Astrocyte (in vitro differentiated cells and primary cell): Measurements from ENCODE around the gene CELA3B. TPM values are rescaled to one million over a fixed set of nuclear protein-coding genes. Genes with fewer than 3 reads are reported as not detected.

Experiments
- DNase-seq: peaks from one replicate; pipeline ENCODE4 v3.0.0-alpha.2; 2010; ENCODE audit warnings: low read depth
- FAIRE-seq: peaks from 2 replicates; lab custom pipeline; 2011; peaks lifted over from hg19 to GRCh38; lab: Jason Lieb, UNC
- H2AFZ ChIP-seq: 2 replicates; pipeline ENCODE4 v1.6.0; 2012; ENCODE audit warnings: low read depth, low read length, inconsistent platforms
- H3K27ac ChIP-seq: 2 replicates; pipeline ENCODE4 v1.5.1; 2011; ENCODE audit warnings: low read depth, low read length, inconsistent platforms
- H3K27me3 ChIP-seq: 2 replicates; pipeline ENCODE4 v1.6.0; 2011; ENCODE audit warnings: low read length, inconsistent platforms; ENCODE audit not compliant: insufficient read depth
- H3K36me3 ChIP-seq: 2 replicates; pipeline ENCODE4 v1.5.1; 2011; ENCODE audit warnings: low read length, inconsistent platforms; ENCODE audit not compliant: insufficient read depth
- H3K4me1 ChIP-seq: 2 replicates; pipeline ENCODE4 v1.5.1; 2011; ENCODE audit warnings: low read length, inconsistent platforms; ENCODE audit not compliant: insufficient read depth
- H3K4me2 ChIP-seq: 2 replicates; pipeline ENCODE4 v1.6.0; 2012; ENCODE audit warnings: low read length, inconsistent platforms
- H3K4me3 ChIP-seq: 2 replicates; pipeline ENCODE4 v1.5.1; 2011; ENCODE audit warnings: low read depth, mild to moderate bottlenecking, low read length, inconsistent platforms; ENCODE audit not compliant: insufficient read depth
- H3K79me2 ChIP-seq: 2 replicates; pipeline ENCODE4 v1.6.0; 2012; ENCODE audit warnings: mild to moderate bottlenecking, low read length, inconsistent platforms; ENCODE audit not compliant: insufficient read depth
- H3K9ac ChIP-seq: 2 replicates; pipeline ENCODE4 v1.6.0; 2012; ENCODE audit warnings: mild to moderate bottlenecking, low read length, inconsistent platforms
- H3K9me3 ChIP-seq: 2 replicates; pipeline ENCODE4 v1.5.1; 2012; ENCODE audit warnings: low read depth, mild to moderate bottlenecking, low read length, inconsistent platforms; ENCODE audit not compliant: insufficient read depth
- H4K20me1 ChIP-seq: 2 replicates; pipeline ENCODE4 v1.6.0; 2012; ENCODE audit warnings: low read length, inconsistent platforms; ENCODE audit not compliant: insufficient read depth
- H3K27ac Mint-ChIP-seq: one replicate; pipeline ENCODE4 v1.8.0; 2021; ENCODE audit warnings: mild to moderate bottlenecking, mixed read lengths; ENCODE audit not compliant: unreplicated experiment
- H3K27me3 Mint-ChIP-seq: one replicate; pipeline ENCODE4 v1.8.0; 2021; ENCODE audit warnings: low read depth, mixed read lengths; ENCODE audit not compliant: unreplicated experiment
- H3K36me3 Mint-ChIP-seq: one replicate; pipeline ENCODE4 v1.8.0; 2021; ENCODE audit warnings: low read depth, mixed read lengths; ENCODE audit not compliant: unreplicated experiment
- H3K4me1 Mint-ChIP-seq: one replicate; pipeline ENCODE4 v1.8.0; 2021; ENCODE audit warnings: low read depth, mixed read lengths; ENCODE audit not compliant: unreplicated experiment
- H3K4me3 Mint-ChIP-seq: one replicate; pipeline ENCODE4 v1.8.0; 2021; ENCODE audit warnings: mild to moderate bottlenecking, moderate library complexity, mixed read lengths; ENCODE audit not compliant: unreplicated experiment
- H3K9me3 Mint-ChIP-seq: one replicate; pipeline ENCODE4 v1.8.0; 2021; ENCODE audit warnings: mild to moderate bottlenecking, mixed read lengths; ENCODE audit not compliant: unreplicated experiment
- CTCF ChIP-seq: IDR thresholded peaks from 2 replicates; pipeline ENCODE4 v1.5.1; 2011; ENCODE audit warnings: low read depth, mild to moderate bottlenecking, inconsistent platforms, low read length, moderate library complexity; ENCODE audit not compliant: insufficient read depth
- EZH2 ChIP-seq: IDR thresholded peaks from 2 replicates; pipeline ENCODE4 v1.6.1; 2012; ENCODE audit warnings: mild to moderate bottlenecking, low read length, inconsistent platforms; ENCODE audit not compliant: insufficient read depth
- total RNA-seq: library from RNA; stranded (reverse); gene quantifications from 2 replicates; pipeline ENCODE4 v1.2.1, GENCODE V29; 2021

Gene CELA3B
- total RNA-seq, 1 donor from 2014 or later: not detected

GRCh38 chr1:21961337-21961736 is 15.5 kb upstream of the CELA3B start:
- H2AFZ ChIP-seq: no peak overlapping the region
- no peaks in the 10 kb centered on the region for H3K27me3 ChIP-seq
- H3K4me1 Mint-ChIP-seq: peaks cover 15% of the 10 kb centered on the region
- no peak overlapping the region for H3K27ac Mint-ChIP-seq
- DNase-seq (no peak), FAIRE-seq (no peak)
- no peaks in the 10 kb centered on the region for H3K36me3 Mint-ChIP-seq
- no peak overlapping the region for H3K4me3 Mint-ChIP-seq
- no peaks in the 10 kb centered on the region for H3K36me3 ChIP-seq
- no peaks in the 10 kb centered on the region for H3K9me3 Mint-ChIP-seq
- H3K27me3 Mint-ChIP-seq: peaks cover 3% of the 10 kb centered on the region
- H3K9me3 ChIP-seq: no peaks in the 10 kb centered on the region
- H3K4me3 ChIP-seq: no peak overlapping the region
- TF ChIP-seq EZH2: no peak
- no peak for TF ChIP-seq CTCF
- no peak overlapping the region for H3K9ac ChIP-seq
- no peak overlapping the region for H3K4me2 ChIP-seq
- H3K27ac ChIP-seq: no peak overlapping the region
- peaks cover 8% of the 10 kb centered on the region for H3K4me1 ChIP-seq
- H3K79me2 ChIP-seq: no peaks in the 10 kb centered on the region
- H4K20me1 ChIP-seq: no peaks in the 10 kb centered on the region

GRCh38 chr1:21961799-21962198 is 15.0 kb upstream of the CELA3B start:
- no peak overlapping the region for H3K27ac Mint-ChIP-seq
- no peak for FAIRE-seq
- Histone ChIP-seq H4K20me1 (no peaks in the 10 kb centered on the region), H3K4me3 (no peak overlapping the region), H2AFZ (no peak overlapping the region), H3K36me3 (no peaks in the 10 kb centered on the region), H3K4me1 (peaks cover 4% of the 10 kb centered on the region), H3K9me3 (no peaks in the 10 kb centered on the region), H3K27me3 (no peaks in the 10 kb centered on the region), H3K4me2 (no peak overlapping the region), H3K79me2 (no peaks in the 10 kb centered on the region), H3K9ac (no peak overlapping the region), H3K27ac (no peak overlapping the region)
- H3K27me3 Mint-ChIP-seq: peaks cover 3% of the 10 kb centered on the region
- TF ChIP-seq CTCF (no peak), EZH2 (no peak)
- no peak overlapping the region for H3K4me3 Mint-ChIP-seq
- H3K4me1 Mint-ChIP-seq: peaks cover 14% of the 10 kb centered on the region
- H3K36me3 Mint-ChIP-seq: no peaks in the 10 kb centered on the region
- DNase-seq: no peak
- no peaks in the 10 kb centered on the region for H3K9me3 Mint-ChIP-seq

GRCh38 chr1:21963477-21964217 is 13.2 kb upstream of the CELA3B start:
- DNase-seq (peak; percentile 16), FAIRE-seq (no peak)
- no peak overlapping the region for H2AFZ ChIP-seq
- H3K9me3 ChIP-seq: no peaks in the 10 kb centered on the region
- TF ChIP-seq EZH2: no peak
- TF ChIP-seq CTCF: peak; percentile 79
- no peak overlapping the region for H3K4me3 ChIP-seq
- H3K79me2 ChIP-seq: no peaks in the 10 kb centered on the region
- H3K27me3 ChIP-seq: no peaks in the 10 kb centered on the region
- Mint-ChIP-seq H3K4me3 (no peak overlapping the region), H3K9me3 (no peaks in the 10 kb centered on the region), H3K27ac (peak overlapping the region; percentile 66), H3K4me1 (peaks cover 13% of the 10 kb centered on the region), H3K36me3 (no peaks in the 10 kb centered on the region), H3K27me3 (peaks cover 3% of the 10 kb centered on the region)
- H3K4me1 ChIP-seq: no peaks in the 10 kb centered on the region
- H3K9ac ChIP-seq: no peak overlapping the region
- no peaks in the 10 kb centered on the region for H3K36me3 ChIP-seq
- no peaks in the 10 kb centered on the region for H4K20me1 ChIP-seq
- H3K27ac ChIP-seq: no peak overlapping the region
- H3K4me2 ChIP-seq: no peak overlapping the region
